Thymus (tissue), 11 donors: ENCODE results near the gene SGCG. TPM values are rescaled to one million over a fixed set of nuclear protein-coding genes. Genes with fewer than 3 reads are reported as not detected.

Experiments
- DNase-seq, 9 donors: peaks; one replicate each; pipeline ENCODE4 v3.0.0-alpha.2; 2013; ENCODE audit warnings: low spot score in 9 of 9, low read depth in 6 of 9, missing footprints in 1 of 9
- H3K27ac ChIP-seq, 2 donors: one replicate each; pipeline ENCODE4 v1.5.1; 2013; ENCODE audit warnings: control low read depth in 1 of 2, low read depth in 1 of 2, low read length in 1 of 2, mild to moderate bottlenecking in 1 of 2, moderate library complexity in 1 of 2
- H3K27me3 ChIP-seq, 2 donors: one replicate each; pipeline ENCODE4 v1.5.1; 2013; ENCODE audit warnings: low read length in 1 of 2; ENCODE audit not compliant: control insufficient read depth in 2 of 2, insufficient read depth in 1 of 2
- H3K36me3 ChIP-seq, 2 donors: one replicate each; pipeline ENCODE4 v1.5.1; 2013; ENCODE audit warnings: low read length in 1 of 2, mild to moderate bottlenecking in 1 of 2, moderate library complexity in 1 of 2; ENCODE audit not compliant: control insufficient read depth in 2 of 2, insufficient read depth in 2 of 2
- H3K4me1 ChIP-seq, 2 donors: one replicate each; pipeline ENCODE4 v1.5.1; 2013; ENCODE audit warnings: low read length in 2 of 2; ENCODE audit not compliant: control insufficient read depth in 2 of 2, insufficient read depth in 2 of 2
- H3K4me3 ChIP-seq, 2 donors: one replicate each; pipeline ENCODE4 v1.5.1; 2013; ENCODE audit warnings: low read length in 2 of 2, control low read depth in 1 of 2, mild to moderate bottlenecking in 1 of 2
- H3K9me3 ChIP-seq, 2 donors: one replicate each; pipeline ENCODE4 v1.5.1; 2013; ENCODE audit warnings: low read length in 1 of 2, mild to moderate bottlenecking in 1 of 2; ENCODE audit not compliant: control insufficient read depth in 2 of 2, insufficient read depth in 1 of 2
- WGBS: extraction: QIAGEN DNeasy Blood & Tissue Kit; methylation state at CpG from one replicate; pipeline ENCODE4 v1.1.7; 2013; 5-methylcytosine and 5-hydroxymethylcytosine counted together
- polyA plus RNA-seq: library from polyadenylated mRNA; stranded (reverse); fragments of 200-250 nt; gene quantifications from one replicate; pipeline ENCODE4 v1.2.3, GENCODE V29; 2013
- total RNA-seq: library from RNA; stranded (reverse); fragments of 120-200 nt; gene quantifications from one replicate; pipeline ENCODE4 v1.2.4, GENCODE V29; 2013
- donor health status: healthy.

SGCG gene
- total and polyA plus RNA-seq, 2 donors, result 0.19 to 0.57 TPM

DNA sequence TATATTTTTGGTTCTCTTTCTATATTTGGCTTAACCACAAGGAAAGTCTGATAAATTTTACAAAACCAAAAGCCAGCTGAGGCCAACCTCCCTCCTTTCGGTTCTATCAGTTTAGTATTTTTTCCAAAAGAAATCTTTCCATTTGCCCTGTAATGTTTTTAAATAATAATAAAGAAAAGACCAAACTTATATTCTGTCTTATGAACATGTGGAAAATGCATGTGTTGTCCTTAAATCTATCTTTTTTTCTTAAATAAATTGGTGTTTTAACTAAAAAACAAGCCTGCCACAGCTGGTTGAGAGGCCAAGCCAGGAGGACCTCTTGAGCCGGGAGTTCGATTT lies 139.1 kb downstream of the SGCG start:
- no peak for DNase-seq
- no peaks in the 10 kb centered on the region for H3K4me1 ChIP-seq
- no peak overlapping the region for H3K27ac ChIP-seq
- 76% methylated on average over 3 of the region's 3 CpGs for WGBS
- no peak overlapping the region for H3K4me3 ChIP-seq
- H3K9me3 ChIP-seq, result no peaks in the 10 kb centered on the region
- H3K27me3 ChIP-seq, result no peaks in the 10 kb centered on the region
- H3K36me3 ChIP-seq, result no peaks in the 10 kb centered on the region

DNA sequence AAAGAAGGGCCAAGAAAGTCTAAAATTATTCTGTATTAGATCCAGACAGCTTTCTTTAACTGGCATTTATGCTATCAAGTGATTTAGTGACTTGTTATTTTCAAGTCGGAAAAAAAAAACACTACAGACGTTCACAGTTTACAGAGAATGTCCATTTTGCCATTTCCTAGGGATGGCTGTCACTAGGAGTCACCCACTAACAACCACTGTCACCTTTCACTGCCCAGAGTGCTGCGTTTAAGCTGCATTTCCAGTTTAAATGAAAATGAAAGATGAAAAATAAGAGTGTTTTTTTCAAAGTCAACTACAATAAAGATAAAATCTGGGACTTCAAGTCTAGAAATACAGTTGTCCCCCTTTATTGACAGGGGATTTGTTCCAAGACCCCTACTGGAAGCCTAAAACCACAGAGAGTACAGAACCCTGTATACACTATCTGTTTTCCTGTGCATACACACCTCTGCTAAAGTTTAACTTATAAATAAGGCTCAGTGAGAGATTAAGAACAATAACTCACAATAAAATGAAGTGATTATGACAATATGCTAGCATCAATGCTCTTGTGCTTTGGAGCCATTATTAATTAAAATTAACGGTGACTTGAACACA lies 140.3 kb downstream of the SGCG start:
- DNase-seq, result no peak
- Histone ChIP-seq H3K4me1 (no peaks in the 10 kb centered on the region), H3K27me3 (no peaks in the 10 kb centered on the region), H3K4me3 (no peak overlapping the region), H3K9me3 (no peaks in the 10 kb centered on the region), H3K27ac (no peak overlapping the region), H3K36me3 (no peaks in the 10 kb centered on the region)
- WGBS, result 85% methylated on average over 4 of the region's 4 CpGs

DNA sequence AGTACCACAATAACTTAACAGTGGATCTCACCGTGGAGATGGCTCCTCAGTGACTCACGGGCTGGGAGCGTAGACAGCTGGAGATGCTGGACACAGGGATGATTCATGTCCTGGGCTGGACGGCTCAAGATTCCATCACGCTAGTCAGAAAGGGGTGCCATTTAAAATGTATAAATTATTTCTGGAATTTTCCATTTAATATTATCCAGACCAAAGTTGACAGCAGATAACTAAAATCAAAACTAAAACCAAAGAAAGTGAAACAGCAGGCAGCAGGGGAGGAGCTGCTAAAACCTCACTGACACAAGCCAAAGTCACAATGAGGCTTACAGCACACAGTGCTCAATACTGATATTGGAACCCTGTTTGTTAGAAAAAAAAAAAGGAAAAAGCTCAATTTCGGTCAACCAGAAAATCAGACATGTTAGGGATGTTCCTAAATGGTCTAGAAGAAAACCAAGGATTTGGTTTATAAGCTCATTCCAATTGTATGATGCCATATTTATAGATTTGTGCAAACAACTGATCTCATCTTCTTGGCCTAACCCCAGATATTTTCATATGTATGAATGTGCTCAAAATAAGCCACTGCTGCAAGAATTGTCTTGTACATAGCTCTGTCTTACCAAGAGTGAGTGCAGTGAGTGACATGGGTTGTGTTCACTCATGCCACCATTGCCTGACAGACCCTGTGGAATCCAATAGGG lies 140.9 kb downstream of the SGCG start:
- H3K27ac ChIP-seq, result peak overlapping the region in 1 of 2 donors; percentile 3
- no peak for DNase-seq
- H3K27me3 ChIP-seq, result no peaks in the 10 kb centered on the region
- 89% methylated on average over 6 of the region's 6 CpGs for WGBS
- H3K4me1 ChIP-seq, result no peaks in the 10 kb centered on the region
- no peaks in the 10 kb centered on the region for H3K9me3 ChIP-seq
- H3K36me3 ChIP-seq, result no peaks in the 10 kb centered on the region
- no peak overlapping the region for H3K4me3 ChIP-seq

DNA sequence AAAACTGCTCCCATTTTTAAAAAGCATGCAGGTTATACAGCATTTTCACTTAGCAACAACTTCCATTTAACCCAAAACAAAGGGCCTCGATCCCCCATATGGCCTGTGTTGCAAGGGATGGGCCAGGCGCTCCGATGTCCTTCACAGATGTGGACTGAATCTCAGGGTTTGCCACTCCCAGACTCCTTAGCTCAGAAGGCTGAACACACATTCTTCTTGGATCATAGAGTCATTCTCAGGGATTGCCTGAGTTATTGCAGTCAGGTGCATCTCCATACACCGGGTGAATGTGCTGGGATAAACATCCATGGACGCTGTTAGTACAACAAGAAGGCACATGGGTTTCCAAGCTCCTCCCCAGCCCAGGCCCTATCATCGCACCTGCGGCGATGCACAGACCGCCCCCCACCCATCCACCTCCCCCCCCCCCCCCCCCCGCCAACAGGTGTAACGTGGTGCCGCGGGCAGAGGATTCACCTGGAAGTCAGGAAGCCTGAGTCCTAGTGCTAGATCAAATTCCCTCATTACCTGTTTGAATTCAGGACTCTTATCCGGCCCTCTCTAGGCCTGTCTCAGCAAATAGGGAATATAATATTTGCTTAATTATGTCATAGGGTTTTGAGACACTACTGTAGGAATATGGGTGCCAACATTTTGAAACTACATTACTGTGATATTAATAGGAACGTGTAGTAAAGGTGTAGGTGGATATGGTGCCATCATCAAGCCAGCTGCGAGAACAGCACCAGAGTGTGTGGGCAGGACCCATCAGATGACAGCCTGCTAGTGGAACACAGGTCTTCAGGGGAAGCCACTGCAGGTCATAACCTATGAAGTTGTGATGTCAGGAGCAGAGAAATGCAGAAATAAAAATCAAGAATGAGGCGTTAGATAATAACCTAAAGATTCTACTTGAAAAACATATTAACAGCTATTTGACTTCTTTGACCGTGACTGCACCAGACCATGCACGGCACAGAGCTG lies 141.9 kb downstream of the SGCG start:
- Histone ChIP-seq H3K4me3 (no peak overlapping the region), H3K9me3 (no peaks in the 10 kb centered on the region), H3K27ac (peak overlapping the region in 1 of 2 donors; percentile 3), H3K36me3 (no peaks in the 10 kb centered on the region), H3K4me1 (no peaks in the 10 kb centered on the region), H3K27me3 (no peaks in the 10 kb centered on the region)
- 93% methylated on average over 19 of the region's 19 CpGs for WGBS
- DNase-seq, result no peak

DNA sequence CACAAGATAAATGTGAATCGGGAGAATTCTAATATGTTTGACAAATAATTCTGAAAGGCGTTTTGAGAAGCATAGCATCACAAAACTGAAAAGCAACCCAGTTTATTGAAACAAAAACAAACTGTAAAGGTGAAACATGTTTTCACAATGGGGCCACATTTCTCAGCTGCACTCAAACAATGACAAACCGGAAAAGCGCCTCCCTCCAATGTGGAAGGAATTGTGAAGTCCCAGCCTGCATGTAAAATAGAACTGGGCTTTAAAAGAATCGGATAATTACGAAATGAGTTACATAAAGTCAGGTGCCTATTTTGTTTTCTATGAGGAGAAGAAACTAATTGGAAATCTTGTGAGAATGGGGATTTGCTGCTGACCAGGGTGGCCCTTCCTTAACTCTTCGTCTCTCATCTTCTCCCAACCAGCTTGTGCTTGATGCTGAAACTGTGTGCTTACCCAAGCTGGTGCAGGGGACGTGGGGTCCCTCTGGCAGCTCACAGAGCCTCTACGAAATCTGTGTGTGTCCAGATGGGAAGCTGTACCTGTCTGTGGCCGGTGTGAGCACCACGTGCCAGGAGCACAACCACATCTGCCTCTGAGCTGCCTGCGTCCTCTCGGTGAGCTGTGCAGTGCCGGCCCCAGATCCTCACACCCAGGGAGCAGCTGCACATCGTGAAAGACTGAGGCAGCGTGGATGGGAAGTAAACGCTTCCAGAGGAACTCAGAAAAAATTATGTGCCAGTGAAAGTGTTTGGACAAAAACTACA lies 143.3 kb downstream of the SGCG start:
- no peak overlapping the region for H3K4me3 ChIP-seq
- H3K27me3 ChIP-seq, result no peaks in the 10 kb centered on the region
- H3K4me1 ChIP-seq, result no peaks in the 10 kb centered on the region
- H3K27ac ChIP-seq, result no peak overlapping the region
- no peaks in the 10 kb centered on the region for H3K9me3 ChIP-seq
- WGBS, result 79% methylated on average over 17 of the region's 17 CpGs
- H3K36me3 ChIP-seq, result no peaks in the 10 kb centered on the region
- no peak for DNase-seq

DNA sequence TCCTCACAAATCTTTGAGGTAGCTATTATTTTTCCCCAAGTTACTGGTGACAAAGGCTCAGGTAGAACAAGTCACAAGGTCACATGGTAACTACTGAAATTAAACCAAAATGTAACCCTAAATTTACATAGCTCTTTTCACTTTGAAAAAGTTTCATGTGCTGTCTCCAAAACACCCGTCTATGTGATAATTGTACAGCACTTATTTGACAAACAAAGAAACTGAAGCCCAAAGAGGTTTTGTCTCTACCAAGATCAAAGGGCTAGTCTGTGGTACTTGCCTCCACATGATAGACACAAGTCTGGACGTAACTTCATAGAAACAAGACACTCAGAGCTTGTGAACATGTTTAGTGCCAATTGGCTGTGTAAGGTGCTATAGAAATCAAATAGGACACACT lies 144.4 kb downstream of the SGCG start:
- H3K4me1 ChIP-seq, result no peaks in the 10 kb centered on the region
- no peak overlapping the region for H3K4me3 ChIP-seq
- no peak overlapping the region for H3K27ac ChIP-seq
- H3K27me3 ChIP-seq, result no peaks in the 10 kb centered on the region
- H3K9me3 ChIP-seq, result no peaks in the 10 kb centered on the region
- H3K36me3 ChIP-seq, result no peaks in the 10 kb centered on the region
- WGBS, result 84% methylated on average over 2 of the region's 2 CpGs
- DNase-seq, result peak in 1 of 9 donors; percentile 31

DNA sequence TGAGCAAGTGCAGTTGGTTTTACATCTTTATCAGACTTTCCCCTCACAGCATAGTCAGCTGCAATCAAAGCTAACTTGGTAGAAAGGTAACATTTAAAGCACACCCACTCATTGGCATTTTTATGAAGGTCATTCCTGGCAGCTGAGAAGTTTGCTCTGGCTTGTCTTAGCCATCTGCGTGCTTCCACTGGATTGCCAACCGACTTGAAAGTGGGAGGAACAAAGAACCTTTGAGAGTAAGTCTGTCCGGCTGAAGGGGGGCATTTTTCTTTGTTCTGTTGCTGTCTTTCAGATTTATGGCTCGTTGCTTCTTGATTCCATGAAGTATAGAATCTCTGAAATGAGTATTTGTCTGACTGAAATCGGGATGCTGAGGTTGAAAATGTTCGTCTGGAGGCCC lies 149.6 kb downstream of the SGCG start:
- no peak for DNase-seq
- no peaks in the 10 kb centered on the region for H3K36me3 ChIP-seq
- no peaks in the 10 kb centered on the region for H3K9me3 ChIP-seq
- no peak overlapping the region for H3K27ac ChIP-seq
- 98% methylated on average over 6 of the region's 6 CpGs for WGBS
- H3K4me3 ChIP-seq, result no peak overlapping the region
- H3K27me3 ChIP-seq, result no peaks in the 10 kb centered on the region
- no peaks in the 10 kb centered on the region for H3K4me1 ChIP-seq

DNA sequence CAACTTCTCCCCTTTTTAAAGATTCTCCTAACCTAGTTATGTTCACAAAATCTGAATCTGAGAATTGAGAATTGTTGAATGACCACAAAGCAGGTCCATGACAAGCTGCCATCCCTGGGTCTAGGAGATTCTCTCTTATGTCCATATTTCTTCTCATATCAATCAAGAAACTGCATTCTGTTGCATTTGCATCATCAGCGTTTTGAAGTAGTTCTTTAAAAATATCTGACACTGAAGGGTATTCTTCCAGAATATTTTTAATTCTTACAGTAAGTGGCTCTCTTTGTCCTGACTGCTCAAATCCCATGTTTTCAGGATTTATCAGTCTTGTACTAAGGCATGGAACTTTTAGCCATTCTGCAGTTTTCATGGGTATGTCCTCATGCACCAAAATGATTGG lies 158.4 kb downstream of the SGCG start:
- no peak overlapping the region for H3K27ac ChIP-seq
- no peak overlapping the region for H3K4me3 ChIP-seq
- no peaks in the 10 kb centered on the region for H3K9me3 ChIP-seq
- WGBS, result 97% methylated on average over 1 of the region's 1 CpG
- DNase-seq, result no peak
- no peaks in the 10 kb centered on the region for H3K27me3 ChIP-seq
- H3K36me3 ChIP-seq, result peaks cover 3 to 11% of the 10 kb centered on the region in 2 donors
- no peaks in the 10 kb centered on the region for H3K4me1 ChIP-seq
